ENCODE data around the gene RPL3. TPM values are rescaled to one million over a fixed set of nuclear protein-coding genes. Genes with fewer than 3 reads are reported as not detected.

Gene RPL3
- 2,149 TPM for total RNA-seq (ENCODE audit: unreplicated experiment)
- long read RNA-seq, transcript RPL3-201 (10 exons, 1,442 nt) = major isoform, 4,285 of 4,851 reads
- long read RNA-seq, transcript RPL3-202 (9 exons, 1,289 nt) = minor isoform, 433 of 4,851 reads
- long read RNA-seq, partial matches to known transcripts = 59 of 4,851 reads
- long read RNA-seq, other reads (novel, unspliced or antisense) = 74 of 4,851 reads

- TF ChIP-seq, protein P1, sequence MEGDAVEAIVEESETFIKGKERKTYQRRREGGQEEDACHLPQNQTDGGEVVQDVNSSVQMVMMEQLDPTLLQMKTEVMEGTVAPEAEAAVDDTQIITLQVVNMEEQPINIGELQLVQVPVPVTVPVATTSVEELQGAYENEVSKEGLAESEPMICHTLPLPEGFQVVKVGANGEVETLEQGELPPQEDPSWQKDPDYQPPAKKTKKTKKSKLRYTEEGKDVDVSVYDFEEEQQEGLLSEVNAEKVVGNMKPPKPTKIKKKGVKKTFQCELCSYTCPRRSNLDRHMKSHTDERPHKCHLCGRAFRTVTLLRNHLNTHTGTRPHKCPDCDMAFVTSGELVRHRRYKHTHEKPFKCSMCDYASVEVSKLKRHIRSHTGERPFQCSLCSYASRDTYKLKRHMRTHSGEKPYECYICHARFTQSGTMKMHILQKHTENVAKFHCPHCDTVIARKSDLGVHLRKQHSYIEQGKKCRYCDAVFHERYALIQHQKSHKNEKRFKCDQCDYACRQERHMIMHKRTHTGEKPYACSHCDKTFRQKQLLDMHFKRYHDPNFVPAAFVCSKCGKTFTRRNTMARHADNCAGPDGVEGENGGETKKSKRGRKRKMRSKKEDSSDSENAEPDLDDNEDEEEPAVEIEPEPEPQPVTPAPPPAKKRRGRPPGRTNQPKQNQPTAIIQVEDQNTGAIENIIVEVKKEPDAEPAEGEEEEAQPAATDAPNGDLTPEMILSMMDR (IDR thresholded peaks at IDR 0.05; ENCODE audit: unreplicated experiment) = no peak
- Mint-ChIP-seq H3K4me1 (ENCODE audit: unreplicated experiment) (peaks cover 39% of the 10 kb centered on the region), H3K27ac (ENCODE audit: unreplicated experiment) (peak within 1 kb of the TSS; percentile 97), H3K36me3 (ENCODE audit: low read depth, unreplicated experiment) (peaks cover 23% of the 10 kb centered on the region), H3K9me3 (ENCODE audit: unreplicated experiment) (no peaks in the 10 kb centered on the region), H3K27me3 (ENCODE audit: unreplicated experiment) (peaks cover 8% of the 10 kb centered on the region), H3K4me3 (ENCODE audit: unreplicated experiment) (peak within 1 kb of the TSS; percentile 99)
- peak; percentile 95 for DNase-seq (ENCODE audit: low spot score)
These were observed at the start of gene RPL3 for GRCh38 chr22:39319284-39320022. Gene RPL3 (minus strand): TSS chr22:39319623. CDS start chr22:39319597, 26 bp downstream.

DNA sequence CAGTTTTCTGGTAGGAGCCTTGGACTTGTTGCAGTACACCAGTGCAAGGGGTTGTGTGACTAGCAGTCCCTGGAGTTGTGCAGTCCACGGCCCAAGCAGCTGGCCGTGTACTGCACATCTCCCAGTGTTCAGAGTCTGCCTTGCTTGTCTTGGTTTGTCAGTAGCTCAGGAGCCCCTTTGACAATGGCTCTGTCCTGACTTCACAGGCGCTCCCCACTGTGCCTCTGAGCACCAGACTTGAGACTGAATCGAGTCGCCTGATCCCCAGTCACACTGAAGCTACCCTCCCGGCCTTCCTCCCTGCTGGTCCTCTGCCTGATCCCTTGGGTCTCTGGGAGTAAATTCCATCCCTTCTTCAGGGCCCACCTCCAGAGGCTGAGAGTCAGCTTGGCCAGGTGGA is 49.8 kb upstream of the RPL3 start:
- no peaks in the 10 kb centered on the region for H3K9me3 Mint-ChIP-seq (ENCODE audit: unreplicated experiment)
- no peak overlapping the region for H3K27ac Mint-ChIP-seq (ENCODE audit: unreplicated experiment)
- no peak for DNase-seq (ENCODE audit: low spot score)
- H3K27me3 Mint-ChIP-seq (ENCODE audit: unreplicated experiment) = peaks cover 4% of the 10 kb centered on the region
- H3K4me3 Mint-ChIP-seq (ENCODE audit: unreplicated experiment) = no peak overlapping the region
- H3K36me3 Mint-ChIP-seq (ENCODE audit: low read depth, unreplicated experiment) = no peaks in the 10 kb centered on the region
- TF ChIP-seq, protein P1 (IDR thresholded peaks at IDR 0.05; ENCODE audit: unreplicated experiment) = no peak
- H3K4me1 Mint-ChIP-seq (ENCODE audit: unreplicated experiment) = peaks cover 5% of the 10 kb centered on the region

- Mint-ChIP-seq H3K27ac (ENCODE audit: unreplicated experiment) (no peak overlapping the region), H3K27me3 (ENCODE audit: unreplicated experiment) (peaks cover 4% of the 10 kb centered on the region), H3K4me3 (ENCODE audit: unreplicated experiment) (no peak overlapping the region), H3K36me3 (ENCODE audit: low read depth, unreplicated experiment) (no peaks in the 10 kb centered on the region), H3K4me1 (ENCODE audit: unreplicated experiment) (peaks cover 5% of the 10 kb centered on the region), H3K9me3 (ENCODE audit: unreplicated experiment) (no peaks in the 10 kb centered on the region)
- TF ChIP-seq, protein P1 (IDR thresholded peaks at IDR 0.05; ENCODE audit: unreplicated experiment) = no peak
- DNase-seq (ENCODE audit: low spot score) = no peak
These were observed 49.1 kb upstream of the RPL3 start for GRCh38 chr22:39368461-39368911.

GRCh38 chr22:39367035-39367434 is 47.6 kb upstream of the RPL3 start:
- H3K4me3 Mint-ChIP-seq (ENCODE audit: unreplicated experiment) = no peak overlapping the region
- no peaks in the 10 kb centered on the region for H3K9me3 Mint-ChIP-seq (ENCODE audit: unreplicated experiment)
- TF ChIP-seq, protein P1 (IDR thresholded peaks at IDR 0.05; ENCODE audit: unreplicated experiment) = no peak
- no peak overlapping the region for H3K27ac Mint-ChIP-seq (ENCODE audit: unreplicated experiment)
- H3K27me3 Mint-ChIP-seq (ENCODE audit: unreplicated experiment) = peaks cover 8% of the 10 kb centered on the region
- peaks cover 8% of the 10 kb centered on the region for H3K4me1 Mint-ChIP-seq (ENCODE audit: unreplicated experiment)
- DNase-seq (ENCODE audit: low spot score) = no peak
- H3K36me3 Mint-ChIP-seq (ENCODE audit: low read depth, unreplicated experiment) = peaks cover 3% of the 10 kb centered on the region

GRCh38 chr22:39365492-39365780 is 46.0 kb upstream of the RPL3 start:
- Mint-ChIP-seq H3K27ac (ENCODE audit: unreplicated experiment) (no peak overlapping the region), H3K9me3 (ENCODE audit: unreplicated experiment) (no peaks in the 10 kb centered on the region), H3K4me1 (ENCODE audit: unreplicated experiment) (peaks cover 8% of the 10 kb centered on the region), H3K4me3 (ENCODE audit: unreplicated experiment) (no peak overlapping the region), H3K36me3 (ENCODE audit: low read depth, unreplicated experiment) (peaks cover 3% of the 10 kb centered on the region), H3K27me3 (ENCODE audit: unreplicated experiment) (peaks cover 14% of the 10 kb centered on the region)
- no peak for DNase-seq (ENCODE audit: low spot score)
- TF ChIP-seq, protein P1 (IDR thresholded peaks at IDR 0.05; ENCODE audit: unreplicated experiment) = no peak

Measured in endothelial cell (in vitro differentiated cells).